ENCODE results near the gene TBC1D30.
"Not testable (repeated sequence)": the region's sequence is repeated elsewhere in the genome, so short reads cannot be mapped to it uniquely, and the experiment has no call there.

GRCh38 chr12:64848409-64848808, 24.0 kb downstream of the TBC1D30 start:
- not testable (repeated sequence) for TF ChIP-seq CTCF (IDR thresholded peaks at IDR 0.05; ENCODE audit: insufficient read depth, low read length, poor library complexity, severe bottlenecking); EZH2phosphoT487 (conservative IDR thresholded peaks at IDR 0.05; ENCODE audit: low read length)

Measured in SU-DHL-6 (cell line).